ENCODE data around the gene SPSB1.

DNA sequence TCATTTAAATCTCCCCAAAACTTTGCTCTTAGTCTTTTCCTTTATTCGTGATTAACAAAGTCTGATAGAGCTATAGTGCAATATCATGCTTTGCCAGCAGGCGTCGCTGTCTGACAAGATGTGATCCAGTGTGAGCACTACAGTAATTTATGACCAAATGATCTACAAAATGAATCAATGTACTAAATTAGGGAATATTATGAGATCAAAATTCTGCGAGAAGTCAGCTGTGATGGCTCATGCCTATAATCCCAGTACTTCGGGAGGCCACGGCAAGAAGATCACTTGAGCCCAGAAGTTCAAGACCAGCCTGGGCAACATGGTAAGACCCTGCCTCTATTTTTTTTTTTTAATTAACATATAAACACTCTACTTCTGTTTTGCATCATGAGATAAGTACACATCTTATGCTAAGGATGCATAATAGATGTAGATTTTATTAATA is 3.6 kb upstream of the SPSB1 start:
- TF ChIP-seq TAF1 (IDR thresholded peaks at IDR 0.05; ENCODE audit: borderline replicate concordance, insufficient read depth, low read length) (no peak), REST (IDR thresholded peaks at IDR 0.05; ENCODE audit: insufficient read depth in 1 of 2, low read depth in 2 of 2, low read length in 2 of 2) (no peak), FOXP2 (optimal IDR thresholded peaks at IDR 0.05; ENCODE audit: borderline replicate concordance, extremely low read depth, extremely low read length, insufficient read depth) (no peak), POLR2AphosphoS5 (IDR thresholded peaks at IDR 0.05; ENCODE audit: low read depth, low read length) (no peak)
